Measurements from ENCODE around the gene CCDC39.

DNA sequence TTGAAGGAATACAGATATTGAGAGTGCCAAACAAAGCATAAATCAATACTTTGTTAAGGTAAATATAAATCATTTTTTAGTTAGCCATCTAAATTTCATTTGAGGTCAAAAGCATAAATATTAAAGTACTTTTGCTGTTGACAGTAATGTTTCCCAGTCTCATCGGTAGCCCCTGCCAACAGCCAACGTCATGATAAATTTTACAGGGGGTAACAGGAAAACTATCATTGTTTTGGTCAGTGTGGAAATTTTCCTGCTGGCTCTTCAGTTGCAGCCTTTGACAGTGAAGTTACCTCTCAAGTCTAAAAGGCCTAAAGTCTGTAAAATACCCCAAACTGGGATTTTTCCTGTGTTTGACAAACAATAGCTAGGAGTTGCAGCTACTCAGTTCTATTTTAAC is 114.6 kb downstream of the CCDC39 start:
- TF ChIP-seq POLR2A (IDR thresholded peaks at IDR 0.05; ENCODE audit: low read depth, low read length) (no peak), CTCF (conservative IDR thresholded peaks at IDR 0.05; ENCODE audit: low read depth, low read length) (no peak), MAZ (IDR thresholded peaks at IDR 0.05; ENCODE audit: borderline replicate concordance, low read depth, low read length) (no peak)
